Measurements from ENCODE around the gene ST8SIA4. TPM values are rescaled to one million over a fixed set of nuclear protein-coding genes. Genes with fewer than 3 reads are reported as not detected.

ST8SIA4 gene
- total RNA-seq, 1 experiment from 2014 or later = not detected

DNA sequence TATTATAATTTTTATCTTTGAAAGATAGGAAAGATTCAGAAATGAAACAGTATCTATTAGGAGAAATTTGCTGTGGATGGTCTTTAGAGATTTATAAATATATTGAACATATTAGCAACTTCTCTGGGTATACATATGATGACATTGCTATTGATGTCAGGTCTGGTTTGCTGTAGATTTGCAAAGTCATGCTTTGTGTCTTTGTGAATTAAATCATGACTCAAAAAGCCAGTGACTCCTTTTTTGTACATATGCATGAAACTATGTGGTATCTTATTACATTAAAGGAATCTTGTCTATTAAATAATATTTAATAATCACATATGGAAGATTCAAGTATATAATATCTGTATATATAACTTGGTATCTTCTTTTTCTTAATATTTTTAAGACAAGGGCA lies 141.9 kb downstream of the ST8SIA4 start:
- Histone ChIP-seq H3K9me3 (ENCODE audit: control insufficient read depth in 1 of 2, insufficient read depth in 1 of 2, low read depth in 1 of 2, low read length in 2 of 2) (no peaks in the 10 kb centered on the region), H3K4me3 (replicated peaks in 1 of 2; ENCODE audit: low read depth in 1 of 2, low read length in 2 of 2) (no peak overlapping the region), H3K4me1 (ENCODE audit: control insufficient read depth in 1 of 2, insufficient read depth in 2 of 2, low read length in 2 of 2) (no peaks in the 10 kb centered on the region), H3K9me2 (ENCODE audit: insufficient read depth) (no peaks in the 10 kb centered on the region), H3K27me3 (ENCODE audit: insufficient read depth, low read length) (no peaks in the 10 kb centered on the region), H4K20me1 (ENCODE audit: insufficient read depth) (no peaks in the 10 kb centered on the region), H2AFZ (ENCODE audit: low read depth, low read length, poor library complexity, severe bottlenecking) (no peak overlapping the region), H3K36me3 (ENCODE audit: control insufficient read depth in 1 of 2, insufficient read depth in 2 of 2, low read length in 2 of 2) (no peaks in the 10 kb centered on the region), H3K79me2 (ENCODE audit: insufficient read depth, low read length) (no peaks in the 10 kb centered on the region), H3K4me2 (ENCODE audit: low read length) (no peak overlapping the region), H3K9ac (ENCODE audit: low read length) (no peak overlapping the region), H3K27ac (ENCODE audit: low read depth, low read length) (no peak overlapping the region)
- intact Hi-C loops (cut with micrococcal nuclease) = no loop called here
- DNase-seq (ENCODE audit: low read depth, low spot score) = no peak
- ChIA-PET POLR2A (no interaction called here), CTCF (no interaction called here), RAD21 (ENCODE audit: low non-redundant PET in 1 of 2, low total read pairs in 2 of 2, uncharacterized antibody in 2 of 2, unreplicated experiment in 2 of 2) (no interaction called here)
- TF ChIP-seq POLR2A (IDR thresholded peaks at IDR 0.05; ENCODE audit: borderline replicate concordance, extremely low read depth, insufficient read depth, insufficient read length) = no peak
- TF ChIP-seq, protein P1, sequence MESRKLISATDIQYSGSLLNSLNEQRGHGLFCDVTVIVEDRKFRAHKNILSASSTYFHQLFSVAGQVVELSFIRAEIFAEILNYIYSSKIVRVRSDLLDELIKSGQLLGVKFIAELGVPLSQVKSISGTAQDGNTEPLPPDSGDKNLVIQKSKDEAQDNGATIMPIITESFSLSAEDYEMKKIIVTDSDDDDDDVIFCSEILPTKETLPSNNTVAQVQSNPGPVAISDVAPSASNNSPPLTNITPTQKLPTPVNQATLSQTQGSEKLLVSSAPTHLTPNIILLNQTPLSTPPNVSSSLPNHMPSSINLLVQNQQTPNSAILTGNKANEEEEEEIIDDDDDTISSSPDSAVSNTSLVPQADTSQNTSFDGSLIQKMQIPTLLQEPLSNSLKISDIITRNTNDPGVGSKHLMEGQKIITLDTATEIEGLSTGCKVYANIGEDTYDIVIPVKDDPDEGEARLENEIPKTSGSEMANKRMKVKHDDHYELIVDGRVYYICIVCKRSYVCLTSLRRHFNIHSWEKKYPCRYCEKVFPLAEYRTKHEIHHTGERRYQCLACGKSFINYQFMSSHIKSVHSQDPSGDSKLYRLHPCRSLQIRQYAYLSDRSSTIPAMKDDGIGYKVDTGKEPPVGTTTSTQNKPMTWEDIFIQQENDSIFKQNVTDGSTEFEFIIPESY (IDR thresholded peaks at IDR 0.05; ENCODE audit: extremely low read depth, insufficient replicate concordance, low read length) = no peak
- no TSS peak for BruUV-seq (replicated peaks)
- ATAC-seq = no peak

DNA sequence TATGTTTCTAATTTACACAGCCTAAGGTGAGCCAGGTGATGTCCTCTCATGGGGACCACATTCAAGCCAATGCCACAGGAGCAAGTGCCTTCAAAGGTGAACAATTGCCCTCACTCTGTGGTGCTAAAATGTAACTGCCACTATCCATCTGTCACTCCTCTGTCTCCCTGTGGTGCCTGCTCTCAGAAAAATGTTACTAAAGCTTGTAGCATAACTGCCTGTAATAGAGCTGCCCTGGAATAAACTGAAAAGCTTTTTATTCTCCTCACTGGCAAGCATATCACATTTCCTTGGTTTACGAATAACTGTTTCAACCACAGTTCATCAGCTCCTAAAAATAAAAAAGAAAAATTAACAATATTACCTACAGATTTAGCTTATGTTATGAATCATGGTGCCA lies 142.4 kb downstream of the ST8SIA4 start:
- Histone ChIP-seq H3K27me3 (ENCODE audit: insufficient read depth, low read length) (no peaks in the 10 kb centered on the region), H3K36me3 (ENCODE audit: control insufficient read depth in 1 of 2, insufficient read depth in 2 of 2, low read length in 2 of 2) (no peaks in the 10 kb centered on the region), H3K9me2 (ENCODE audit: insufficient read depth) (no peaks in the 10 kb centered on the region), H3K27ac (ENCODE audit: low read depth, low read length) (no peak overlapping the region), H3K9me3 (ENCODE audit: control insufficient read depth in 1 of 2, insufficient read depth in 1 of 2, low read depth in 1 of 2, low read length in 2 of 2) (no peaks in the 10 kb centered on the region), H2AFZ (ENCODE audit: low read depth, low read length, poor library complexity, severe bottlenecking) (no peak overlapping the region), H3K79me2 (ENCODE audit: insufficient read depth, low read length) (no peaks in the 10 kb centered on the region), H3K4me1 (ENCODE audit: control insufficient read depth in 1 of 2, insufficient read depth in 2 of 2, low read length in 2 of 2) (no peaks in the 10 kb centered on the region), H3K9ac (ENCODE audit: low read length) (no peak overlapping the region), H3K4me2 (ENCODE audit: low read length) (no peak overlapping the region), H4K20me1 (ENCODE audit: insufficient read depth) (no peaks in the 10 kb centered on the region), H3K4me3 (replicated peaks in 1 of 2; ENCODE audit: low read depth in 1 of 2, low read length in 2 of 2) (no peak overlapping the region)
- POLR2A ChIA-PET = no interaction called here
- TF ChIP-seq, protein P2, sequence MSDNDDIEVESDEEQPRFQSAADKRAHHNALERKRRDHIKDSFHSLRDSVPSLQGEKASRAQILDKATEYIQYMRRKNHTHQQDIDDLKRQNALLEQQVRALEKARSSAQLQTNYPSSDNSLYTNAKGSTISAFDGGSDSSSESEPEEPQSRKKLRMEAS (IDR thresholded peaks at IDR 0.05) = no peak
- no peak for TF ChIP-seq TCF7L2 (IDR thresholded peaks at IDR 0.05; ENCODE audit: borderline replicate concordance, extremely low read depth, insufficient read depth, insufficient read length)
- no peak for TF ChIP-seq CBX3 (IDR thresholded peaks at IDR 0.05; ENCODE audit: low read depth)
- TF ChIP-seq EZH2phosphoT487 (IDR thresholded peaks at IDR 0.05; ENCODE audit: borderline replicate concordance) = no peak
- TF ChIP-seq ELF1 (IDR thresholded peaks at IDR 0.05; ENCODE audit: borderline replicate concordance, low read depth) = no peak
- no peak for TF ChIP-seq JUND (IDR thresholded peaks at IDR 0.05)
- no peak for TF ChIP-seq SRF (IDR thresholded peaks at IDR 0.05; ENCODE audit: low read depth)
- no peak for TF ChIP-seq EGR1 (IDR thresholded peaks at IDR 0.05; ENCODE audit: low read depth)
- TF ChIP-seq ZFX (IDR thresholded peaks at IDR 0.05) = no peak
- TF ChIP-seq SP1 (IDR thresholded peaks at IDR 0.05; ENCODE audit: low read depth) = no peak
- no peak for TF ChIP-seq YY1 (IDR thresholded peaks at IDR 0.05; ENCODE audit: extremely low read depth, insufficient replicate concordance, low read depth, low read length)
- TF ChIP-seq RAD21 (IDR thresholded peaks at IDR 0.05; ENCODE audit: low read depth) = no peak
- TF ChIP-seq, protein P1 (IDR thresholded peaks at IDR 0.05; ENCODE audit: extremely low read depth, insufficient replicate concordance, low read length) = no peak
- TF ChIP-seq, protein P3, sequence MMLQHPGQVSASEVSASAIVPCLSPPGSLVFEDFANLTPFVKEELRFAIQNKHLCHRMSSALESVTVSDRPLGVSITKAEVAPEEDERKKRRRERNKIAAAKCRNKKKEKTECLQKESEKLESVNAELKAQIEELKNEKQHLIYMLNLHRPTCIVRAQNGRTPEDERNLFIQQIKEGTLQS (IDR thresholded peaks at IDR 0.05) = no peak
- TF ChIP-seq, protein P4, sequence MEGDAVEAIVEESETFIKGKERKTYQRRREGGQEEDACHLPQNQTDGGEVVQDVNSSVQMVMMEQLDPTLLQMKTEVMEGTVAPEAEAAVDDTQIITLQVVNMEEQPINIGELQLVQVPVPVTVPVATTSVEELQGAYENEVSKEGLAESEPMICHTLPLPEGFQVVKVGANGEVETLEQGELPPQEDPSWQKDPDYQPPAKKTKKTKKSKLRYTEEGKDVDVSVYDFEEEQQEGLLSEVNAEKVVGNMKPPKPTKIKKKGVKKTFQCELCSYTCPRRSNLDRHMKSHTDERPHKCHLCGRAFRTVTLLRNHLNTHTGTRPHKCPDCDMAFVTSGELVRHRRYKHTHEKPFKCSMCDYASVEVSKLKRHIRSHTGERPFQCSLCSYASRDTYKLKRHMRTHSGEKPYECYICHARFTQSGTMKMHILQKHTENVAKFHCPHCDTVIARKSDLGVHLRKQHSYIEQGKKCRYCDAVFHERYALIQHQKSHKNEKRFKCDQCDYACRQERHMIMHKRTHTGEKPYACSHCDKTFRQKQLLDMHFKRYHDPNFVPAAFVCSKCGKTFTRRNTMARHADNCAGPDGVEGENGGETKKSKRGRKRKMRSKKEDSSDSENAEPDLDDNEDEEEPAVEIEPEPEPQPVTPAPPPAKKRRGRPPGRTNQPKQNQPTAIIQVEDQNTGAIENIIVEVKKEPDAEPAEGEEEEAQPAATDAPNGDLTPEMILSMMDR (IDR thresholded peaks at IDR 0.05 in 2 of 3, conservative IDR thresholded peaks at IDR 0.05 in 1 of 3; ENCODE audit: borderline replicate concordance in 1 of 3, insufficient read depth in 1 of 3, low read depth in 2 of 3, low read length in 2 of 3) = no peak
- BruUV-seq (replicated peaks) = no TSS peak
- ATAC-seq = no peak
- CTCF ChIA-PET = no interaction called here
- intact Hi-C loops (cut with micrococcal nuclease) = no loop called here
- DNase-seq (ENCODE audit: low read depth, low spot score) = no peak
- RAD21 ChIA-PET (ENCODE audit: low non-redundant PET in 1 of 2, low total read pairs in 2 of 2, uncharacterized antibody in 2 of 2, unreplicated experiment in 2 of 2) = no interaction called here
